ENCODE measurements around the gene MAGI1.

- TF ChIP-seq MXD4 (CRISPR knock-in tag; IDR thresholded peaks at IDR 0.05; ENCODE audit: borderline replicate concordance) = no peak
- TF ChIP-seq ZNF416 (CRISPR knock-in tag; IDR thresholded peaks at IDR 0.05) = no peak
- TF ChIP-seq ERG (CRISPR knock-in tag; IDR thresholded peaks at IDR 0.05) = no peak
- TF ChIP-seq ZNF121 (CRISPR knock-in tag; IDR thresholded peaks at IDR 0.05) = no peak
- TF ChIP-seq CTCF (IDR thresholded peaks at IDR 0.05) = no peak
Observed at GRCh38 chr3:65521032-65521431, 517.7 kb downstream of the MAGI1 start.

All from WTC11 (cell line).